ENCODE measurements around the gene SH3RF3. TPM values are rescaled to one million over a fixed set of nuclear protein-coding genes. Genes with fewer than 3 reads are reported as not detected.

SH3RF3 gene
- polyA plus RNA-seq, 4 donors = 4.8 to 5.7 (median 5.1) TPM

- no peak for DNase-seq (ENCODE audit: low read depth in 4 of 4, low spot score in 3 of 4)
Measured at GRCh38 chr2:109367683-109368082, 238.7 kb downstream of the SH3RF3 start.

DNA sequence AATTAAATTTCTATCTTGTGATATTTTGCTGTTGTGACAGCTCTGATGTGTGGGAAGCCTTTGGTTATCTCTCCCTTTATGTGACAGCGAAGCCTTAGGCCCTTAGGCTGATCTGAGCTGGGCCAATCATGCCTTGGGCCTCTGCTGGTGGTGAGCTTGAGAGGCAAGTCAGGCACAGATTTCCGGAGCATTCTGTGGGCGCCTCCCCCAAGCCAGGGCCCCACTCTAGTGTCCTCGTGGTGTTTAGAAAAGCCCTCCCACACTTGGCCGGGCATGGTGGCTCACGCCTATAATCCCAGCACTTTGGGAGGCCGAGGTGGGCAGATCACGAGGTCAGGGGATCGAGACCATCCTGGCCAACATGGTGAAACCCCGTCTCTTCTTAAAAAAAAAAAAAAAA is 239.8 kb downstream of the SH3RF3 start:
- no peak for DNase-seq (ENCODE audit: low read depth in 4 of 4, low spot score in 3 of 4)

GRCh38 chr2:109369671-109370191 is 240.7 kb downstream of the SH3RF3 start:
- no peak for DNase-seq (ENCODE audit: low read depth in 4 of 4, low spot score in 3 of 4)

DNA sequence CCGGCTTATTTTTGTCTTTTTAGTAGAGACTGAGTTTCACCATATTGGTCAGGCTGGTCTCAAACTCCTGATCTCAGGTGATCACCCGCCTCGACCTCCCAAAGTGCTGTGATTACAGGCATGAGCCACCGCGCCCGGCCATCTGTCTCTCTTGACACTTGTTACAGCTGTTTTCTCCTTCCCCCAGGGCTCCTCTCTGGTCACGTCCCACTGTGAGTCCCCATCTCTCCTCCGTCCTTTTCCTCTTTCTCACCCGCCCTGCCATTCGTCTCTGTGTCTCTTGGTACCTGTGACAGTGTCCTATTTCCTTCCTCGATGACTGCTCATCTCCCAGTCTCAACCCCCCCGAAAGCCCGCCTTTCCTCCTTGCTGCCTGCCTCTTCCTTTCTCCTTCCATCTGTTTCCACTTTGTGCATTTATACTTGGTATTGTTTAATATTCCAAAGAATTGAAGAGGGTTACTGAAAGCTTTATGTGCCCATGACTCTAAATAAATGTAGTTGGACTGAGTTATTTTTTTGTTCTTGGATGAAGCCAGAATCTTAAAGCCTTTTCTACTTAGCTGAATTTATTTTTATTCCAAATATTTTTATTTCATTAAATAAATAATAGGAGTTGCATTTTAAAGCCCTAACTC is 241.5 kb downstream of the SH3RF3 start:
- DNase-seq (ENCODE audit: low read depth in 4 of 4, low spot score in 3 of 4) = no peak

DNA sequence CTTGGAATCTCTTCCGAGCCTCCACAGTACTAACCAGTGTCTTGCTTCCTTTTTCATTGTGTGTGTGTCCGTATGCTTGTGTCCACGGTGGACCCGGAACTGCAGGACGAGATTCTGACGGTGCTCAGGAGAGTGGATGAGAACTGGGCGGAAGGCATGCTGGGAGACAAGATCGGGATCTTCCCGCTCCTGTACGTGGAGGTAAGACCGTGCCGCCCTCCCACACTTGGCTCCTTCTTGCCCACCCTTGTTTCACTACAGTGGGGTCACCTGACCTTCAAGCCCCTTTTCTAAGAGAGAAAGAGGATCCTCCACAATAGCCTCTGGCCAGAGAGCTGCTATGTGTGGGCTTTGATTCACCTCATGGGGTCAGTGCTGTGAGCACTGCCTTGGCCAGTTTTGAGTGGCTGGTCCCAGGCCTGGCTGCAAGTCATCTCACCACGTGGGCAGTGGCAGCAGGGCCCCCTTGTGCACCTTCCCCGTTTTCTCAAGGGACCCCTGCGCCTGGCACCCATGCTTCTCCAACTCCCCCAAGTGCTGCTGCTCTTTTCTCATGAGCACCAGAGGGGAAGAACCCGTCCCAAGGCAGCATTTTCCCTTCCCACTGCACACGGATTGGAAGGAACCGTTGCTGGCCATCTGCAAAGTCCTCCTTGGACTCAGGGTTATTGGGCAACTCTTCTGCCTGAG is 242.6 kb downstream of the SH3RF3 start:
- no peak for DNase-seq (ENCODE audit: low read depth in 4 of 4, low spot score in 3 of 4)

GRCh38 chr2:109372171-109372568 is 243.2 kb downstream of the SH3RF3 start:
- no peak for DNase-seq (ENCODE audit: low read depth in 4 of 4, low spot score in 3 of 4)

DNA sequence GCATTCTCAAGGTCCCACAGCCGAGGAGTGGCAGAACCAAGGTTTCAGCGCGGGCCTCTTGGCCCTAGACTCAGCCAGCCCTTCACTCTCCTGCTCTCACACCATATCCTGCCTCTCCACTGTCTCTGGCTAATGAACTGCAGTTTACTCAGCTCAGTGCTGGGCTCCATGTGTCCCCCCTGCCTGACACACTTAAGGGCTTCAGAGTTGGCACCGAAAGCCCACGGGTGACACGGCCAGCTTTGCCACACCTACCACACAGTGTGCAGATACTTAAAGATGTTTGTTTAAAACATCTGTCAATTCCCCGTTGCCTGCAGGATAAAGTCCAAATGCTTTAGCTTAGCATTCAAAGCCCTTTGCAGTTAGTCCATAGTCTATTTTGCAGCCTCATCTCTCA is 243.6 kb downstream of the SH3RF3 start:
- no peak for DNase-seq (ENCODE audit: low read depth in 4 of 4, low spot score in 3 of 4)

DNA sequence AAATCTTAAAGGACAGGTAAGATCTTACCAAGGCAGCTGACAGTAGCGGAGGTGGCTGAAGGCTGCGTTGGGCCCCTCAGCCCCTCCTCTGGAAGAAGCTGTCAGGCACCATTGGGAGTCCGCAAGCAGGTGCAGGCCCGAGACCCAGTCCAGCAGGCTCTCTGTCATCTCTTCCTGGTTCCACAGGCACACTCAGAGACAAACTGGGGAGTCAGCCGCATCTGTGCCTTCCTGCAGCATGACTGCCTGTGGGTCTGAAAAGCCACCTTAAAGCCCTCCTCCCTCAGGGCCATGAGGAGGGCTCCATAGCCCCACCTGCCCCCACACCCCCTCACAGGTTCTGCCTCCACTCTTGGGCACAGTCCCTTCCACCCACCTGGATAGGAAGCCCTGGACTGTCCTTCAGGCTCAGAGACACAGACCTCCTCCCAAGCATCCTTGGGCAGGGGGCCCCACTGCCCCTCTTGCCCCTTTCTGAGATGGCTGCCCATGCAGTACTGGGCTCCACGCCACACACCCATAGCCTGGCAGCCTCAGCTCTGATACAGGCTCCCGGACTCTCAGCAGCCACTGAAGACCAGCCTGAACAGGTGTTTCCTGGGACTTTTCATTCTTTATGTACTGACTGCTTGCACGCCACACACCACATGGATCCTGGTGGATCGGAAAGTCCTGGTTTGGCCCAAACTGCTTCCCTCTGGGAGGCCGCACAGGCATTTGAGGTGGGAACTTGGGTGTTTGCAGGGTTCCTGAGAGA is 245.0 kb downstream of the SH3RF3 start:
- no peak for DNase-seq (ENCODE audit: low read depth in 4 of 4, low spot score in 3 of 4)

DNA sequence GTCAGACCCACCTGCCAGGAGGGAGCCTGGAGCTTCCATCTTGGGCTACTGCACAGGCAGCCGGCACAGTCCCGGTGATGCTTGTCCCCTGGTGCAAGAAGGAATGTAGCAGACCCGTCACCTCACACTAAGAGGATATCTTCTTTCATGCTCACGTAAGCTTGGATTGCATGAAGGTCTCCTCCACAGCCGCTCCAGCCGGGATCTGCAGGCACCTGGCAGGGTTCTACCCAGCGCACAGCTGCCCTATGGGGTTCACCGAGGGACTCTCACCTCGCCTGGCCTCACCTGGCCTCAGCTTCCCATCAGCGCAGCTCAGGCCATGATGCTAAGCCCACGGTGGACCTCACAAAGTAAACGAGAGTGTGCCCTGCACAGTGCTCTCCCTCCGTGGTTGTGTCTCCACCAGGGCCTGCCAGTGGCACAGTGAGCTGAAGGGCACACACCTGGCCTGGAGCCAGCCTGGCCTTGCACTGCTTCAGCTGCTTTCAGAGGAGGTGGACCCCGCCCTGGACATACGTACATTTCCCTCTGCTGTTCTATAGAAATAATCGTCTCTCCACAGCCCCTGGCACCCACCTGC is 245.6 kb downstream of the SH3RF3 start:
- no peak for DNase-seq (ENCODE audit: low read depth in 4 of 4, low spot score in 3 of 4)

GRCh38 chr2:109375131-109375561 is 246.1 kb downstream of the SH3RF3 start:
- no peak for DNase-seq (ENCODE audit: low read depth in 4 of 4, low spot score in 3 of 4)

DNA sequence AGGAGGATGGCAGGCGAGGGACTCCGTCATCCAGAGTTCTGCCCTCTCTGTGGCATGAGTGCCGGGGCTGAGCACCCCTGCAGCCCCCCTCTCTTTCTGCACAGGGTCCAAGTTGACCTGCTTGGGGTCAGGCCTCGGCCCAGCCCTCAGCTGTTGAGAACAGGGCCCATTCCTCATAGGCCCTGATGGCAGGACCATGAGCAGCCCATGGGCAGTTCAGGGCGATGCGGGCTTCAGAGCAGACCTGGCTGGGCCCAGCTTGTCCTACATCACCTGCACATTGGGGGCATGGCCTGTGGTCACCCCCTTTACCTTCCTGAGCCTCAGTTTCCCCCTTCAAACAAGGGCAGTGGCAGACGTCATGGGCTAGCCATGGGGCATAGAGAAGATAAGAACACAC is 246.7 kb downstream of the SH3RF3 start:
- DNase-seq (ENCODE audit: low read depth in 4 of 4, low spot score in 3 of 4) = no peak

- no peak for DNase-seq (ENCODE audit: low read depth in 4 of 4, low spot score in 3 of 4)
Measured at GRCh38 chr2:109376115-109376514, 247.1 kb downstream of the SH3RF3 start.

GRCh38 chr2:109376796-109377495 is 247.9 kb downstream of the SH3RF3 start:
- no peak for DNase-seq (ENCODE audit: low read depth in 4 of 4, low spot score in 3 of 4)

DNA sequence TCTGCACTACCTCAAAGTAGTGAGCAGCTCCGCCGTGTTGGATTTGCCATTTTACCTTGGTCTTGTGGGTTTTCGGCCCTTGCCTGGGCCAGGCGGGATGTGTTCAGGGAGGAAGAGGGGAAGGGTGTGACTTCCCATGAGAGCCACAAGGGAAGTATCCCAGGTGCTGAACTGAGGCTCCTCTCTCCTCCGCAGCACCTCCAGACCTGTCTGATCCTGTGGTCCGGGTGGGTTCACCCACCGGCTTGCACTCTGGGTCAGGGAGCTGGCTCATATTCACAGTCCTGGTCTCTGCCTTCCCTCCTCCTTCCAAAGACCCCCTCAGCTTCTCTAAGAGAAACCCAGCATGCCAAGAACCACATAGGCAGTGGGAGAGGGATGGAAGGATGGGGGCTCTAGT is 249.0 kb downstream of the SH3RF3 start:
- no peak for DNase-seq (ENCODE audit: low read depth in 4 of 4, low spot score in 3 of 4)

DNA sequence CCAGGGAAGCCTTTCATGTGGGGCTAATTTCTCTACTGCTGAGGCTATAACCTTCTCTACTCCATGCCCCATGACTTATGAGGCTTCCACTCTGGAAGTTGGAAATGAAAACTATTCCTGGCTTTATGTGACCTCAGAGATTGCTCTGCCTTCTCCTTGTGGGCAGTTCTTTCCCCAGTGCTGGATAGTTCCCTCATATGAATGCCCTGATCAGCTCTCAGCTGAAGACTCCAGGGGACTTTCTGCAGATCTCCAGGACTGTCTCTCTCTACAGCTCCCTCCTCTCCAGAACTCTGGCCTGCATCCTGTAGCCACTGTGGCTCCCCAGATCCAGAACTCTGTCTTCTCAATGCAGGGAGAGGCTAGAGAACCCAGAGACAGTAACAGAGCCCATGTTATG is 249.7 kb downstream of the SH3RF3 start:
- no peak for DNase-seq (ENCODE audit: low read depth in 4 of 4, low spot score in 3 of 4)

- no peak for DNase-seq (ENCODE audit: low read depth in 4 of 4, low spot score in 3 of 4)
Measured at GRCh38 chr2:109379507-109379906, 250.5 kb downstream of the SH3RF3 start.

DNA sequence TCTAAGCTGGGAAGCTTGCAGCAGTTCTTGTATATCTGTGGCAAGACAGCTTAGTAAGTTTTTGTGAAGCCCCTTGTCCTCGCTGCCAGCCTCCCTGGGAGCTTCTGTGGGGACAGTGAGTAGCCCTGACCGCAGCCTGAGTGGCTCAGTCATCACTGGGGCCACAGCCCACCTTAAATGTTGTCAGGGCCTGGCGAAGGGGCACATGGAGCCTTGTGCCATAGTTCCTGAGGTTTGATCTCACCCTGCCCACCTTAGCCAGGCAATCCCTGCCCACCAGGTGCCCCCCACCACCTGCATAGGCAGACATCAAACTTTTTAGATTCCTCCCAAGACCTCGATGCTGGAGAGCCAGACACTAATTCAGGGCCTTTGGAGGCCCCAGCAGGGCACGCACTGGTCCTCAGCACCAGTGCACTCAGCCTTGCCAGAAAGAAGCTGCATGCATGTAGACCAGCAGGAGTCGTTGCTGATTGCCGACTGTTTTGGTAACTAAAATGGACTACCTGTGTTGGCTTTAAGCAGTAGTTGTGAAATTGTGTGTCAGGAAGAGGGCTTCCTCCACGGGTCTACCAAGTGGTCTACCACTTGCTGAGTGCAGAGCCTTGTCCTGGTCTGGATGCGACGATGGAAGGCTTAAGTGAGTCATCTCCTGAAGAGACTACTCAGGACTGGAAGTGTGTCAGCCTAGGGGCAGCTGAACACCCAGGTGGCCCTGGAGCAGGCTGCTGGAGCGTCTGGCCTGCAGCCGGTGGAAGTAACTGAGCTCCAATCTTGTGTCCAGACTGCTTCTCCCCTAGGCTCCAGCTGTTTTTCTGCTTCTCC is 251.7 kb downstream of the SH3RF3 start:
- no peak for DNase-seq (ENCODE audit: low read depth in 4 of 4, low spot score in 3 of 4)

GRCh38 chr2:109381327-109381820 is 252.4 kb downstream of the SH3RF3 start:
- no peak for DNase-seq (ENCODE audit: low read depth in 4 of 4, low spot score in 3 of 4)

DNA sequence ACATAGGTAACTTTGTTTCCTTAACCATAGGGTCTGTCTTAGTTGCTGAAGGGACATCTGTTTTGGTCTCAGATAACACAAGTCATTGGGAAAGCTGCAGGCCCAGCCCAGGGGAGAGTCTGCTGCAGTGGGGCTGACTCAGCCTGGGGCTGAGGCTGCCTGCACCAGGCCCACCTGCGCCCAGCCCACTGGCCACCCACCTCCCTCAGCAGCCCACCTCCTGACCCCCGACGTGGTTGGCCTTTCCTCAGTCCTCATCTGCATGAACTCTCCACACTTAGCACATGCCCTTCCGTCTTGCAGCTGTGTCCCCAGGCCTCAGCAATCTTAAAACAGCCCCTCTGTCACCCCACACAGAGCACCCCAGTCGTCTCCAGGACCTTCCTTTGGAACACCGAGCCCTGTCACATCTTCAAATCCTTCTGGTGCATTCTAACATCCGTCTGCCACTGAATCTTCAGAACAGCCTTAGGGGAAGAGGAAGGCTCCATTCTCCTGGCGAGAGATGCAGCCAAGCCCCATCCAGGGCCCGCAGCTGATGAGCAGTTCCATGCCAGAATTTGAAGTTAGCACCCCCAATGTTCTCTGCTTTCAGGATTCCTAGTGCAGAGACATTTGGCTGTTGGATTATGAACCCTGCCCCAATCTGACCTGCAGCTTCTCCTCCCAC is 253.4 kb downstream of the SH3RF3 start:
- DNase-seq (ENCODE audit: low read depth in 4 of 4, low spot score in 3 of 4) = no peak
